Fibroblast of the conjunctiva (primary cell): ENCODE data around the gene ATP8A2.

Experiments
- DNase-seq: peaks from one replicate; pipeline ENCODE4 v3.0.0-alpha.2; 2010; ENCODE audit warnings: low read depth

Gene ATP8A2

DNA sequence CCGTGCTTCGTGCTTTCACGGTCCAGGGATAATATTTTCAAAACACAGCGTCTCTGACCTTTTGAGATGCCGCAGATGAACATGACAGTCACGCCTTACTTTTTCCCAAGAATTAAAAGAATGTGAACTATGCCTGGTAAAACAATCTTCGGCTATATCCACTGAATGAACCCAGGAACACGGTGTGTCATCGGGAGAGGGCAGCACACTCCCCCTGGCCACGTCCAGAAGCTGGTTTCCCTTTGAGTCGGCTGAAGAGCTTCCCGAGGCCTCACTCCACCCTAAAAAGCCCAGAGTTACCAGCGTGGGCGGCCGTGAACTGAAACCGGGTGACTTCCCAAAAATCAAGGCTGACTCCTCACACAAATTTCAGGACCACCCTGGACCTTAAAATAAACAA, 702.9 kb downstream of the ATP8A2 start:
- DNase-seq = no peak
